Thymus (tissue), 11 donors: ENCODE data around the gene F10. TPM values are rescaled to one million over a fixed set of nuclear protein-coding genes. Genes with fewer than 3 reads are reported as not detected.

ENCODE experiments used
- DNase-seq, 9 donors: peaks; one replicate each; pipeline ENCODE4 v3.0.0-alpha.2; 2013; ENCODE audit warnings: low spot score in 9 of 9, low read depth in 6 of 9, missing footprints in 1 of 9
- H3K27ac ChIP-seq, 2 donors: one replicate each; pipeline ENCODE4 v1.5.1; 2013; ENCODE audit warnings: control low read depth in 1 of 2, low read depth in 1 of 2, low read length in 1 of 2, mild to moderate bottlenecking in 1 of 2, moderate library complexity in 1 of 2
- H3K27me3 ChIP-seq, 2 donors: one replicate each; pipeline ENCODE4 v1.5.1; 2013; ENCODE audit warnings: low read length in 1 of 2; ENCODE audit not compliant: control insufficient read depth in 2 of 2, insufficient read depth in 1 of 2
- H3K36me3 ChIP-seq, 2 donors: one replicate each; pipeline ENCODE4 v1.5.1; 2013; ENCODE audit warnings: low read length in 1 of 2, mild to moderate bottlenecking in 1 of 2, moderate library complexity in 1 of 2; ENCODE audit not compliant: control insufficient read depth in 2 of 2, insufficient read depth in 2 of 2
- H3K4me1 ChIP-seq, 2 donors: one replicate each; pipeline ENCODE4 v1.5.1; 2013; ENCODE audit warnings: low read length in 2 of 2; ENCODE audit not compliant: control insufficient read depth in 2 of 2, insufficient read depth in 2 of 2
- H3K4me3 ChIP-seq, 2 donors: one replicate each; pipeline ENCODE4 v1.5.1; 2013; ENCODE audit warnings: low read length in 2 of 2, control low read depth in 1 of 2, mild to moderate bottlenecking in 1 of 2
- H3K9me3 ChIP-seq, 2 donors: one replicate each; pipeline ENCODE4 v1.5.1; 2013; ENCODE audit warnings: low read length in 1 of 2, mild to moderate bottlenecking in 1 of 2; ENCODE audit not compliant: control insufficient read depth in 2 of 2, insufficient read depth in 1 of 2
- WGBS: extraction: QIAGEN DNeasy Blood & Tissue Kit; methylation state at CpG from one replicate; pipeline ENCODE4 v1.1.7; 2013; 5-methylcytosine and 5-hydroxymethylcytosine counted together
- polyA plus RNA-seq: library from polyadenylated mRNA; stranded (reverse); fragments of 200-250 nt; gene quantifications from one replicate; pipeline ENCODE4 v1.2.3, GENCODE V29; 2013
- total RNA-seq: library from RNA; stranded (reverse); fragments of 120-200 nt; gene quantifications from one replicate; pipeline ENCODE4 v1.2.4, GENCODE V29; 2013
- donor health status: healthy.

The F10 gene
- total and polyA plus RNA-seq, 2 donors = 1.4 to 2.7 TPM

DNA sequence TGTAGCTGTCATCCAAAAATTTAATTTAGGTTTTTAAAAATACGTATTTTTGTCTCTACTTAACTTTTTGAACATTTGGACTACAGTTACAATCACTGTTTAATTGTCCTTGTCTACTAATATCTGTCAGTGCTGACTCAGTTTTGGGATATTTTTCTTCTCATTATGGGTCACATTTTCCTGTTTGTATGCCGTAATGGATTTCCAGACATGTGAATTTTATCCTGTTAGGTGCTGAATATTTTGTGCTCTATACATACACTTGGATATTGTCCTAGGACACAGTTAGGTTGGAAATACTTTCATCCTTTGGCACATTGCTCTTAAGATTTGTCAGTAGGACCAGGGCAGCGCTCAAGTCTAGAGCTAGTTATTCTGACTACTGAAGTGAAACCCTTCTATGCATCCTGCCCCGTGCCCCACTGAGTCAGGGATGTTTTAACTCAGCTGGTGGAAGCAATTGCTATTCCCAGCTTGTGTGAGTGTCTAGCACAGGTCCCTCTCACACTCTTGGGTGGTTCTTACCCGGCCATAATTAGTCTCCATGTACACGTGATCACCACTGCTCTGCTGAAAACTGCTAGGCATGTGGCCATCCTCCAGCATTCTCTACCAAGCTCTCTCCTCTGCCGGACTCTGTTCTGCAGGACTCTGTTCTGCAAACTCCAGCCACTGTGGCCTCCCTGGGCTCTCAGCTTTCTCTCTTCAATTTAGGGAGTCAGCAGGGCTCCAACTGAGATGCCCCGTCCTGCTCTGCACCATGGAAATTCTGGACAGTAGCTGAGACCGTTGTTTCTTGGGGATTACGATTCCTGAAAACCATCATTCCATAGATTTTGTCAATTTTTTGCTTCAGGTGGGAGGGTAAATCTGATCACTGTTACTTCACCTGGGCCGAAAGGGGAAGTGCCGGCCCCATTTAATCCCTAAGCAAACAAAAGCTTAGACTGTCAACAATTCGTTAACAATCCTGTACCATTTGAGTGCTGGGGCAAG, 47.0 kb downstream of the F10 start:
- Histone ChIP-seq H3K27ac (no peak overlapping the region), H3K4me3 (no peak overlapping the region), H3K4me1 (no peaks in the 10 kb centered on the region), H3K36me3 (peaks cover 11 to 16% of the 10 kb centered on the region in 2 donors), H3K27me3 (no peaks in the 10 kb centered on the region), H3K9me3 (peaks cover 0 to 7% of the 10 kb centered on the region in 2 donors)
- DNase-seq = no peak
- 98% methylated on average over 13 of the region's 13 CpGs for WGBS

DNA sequence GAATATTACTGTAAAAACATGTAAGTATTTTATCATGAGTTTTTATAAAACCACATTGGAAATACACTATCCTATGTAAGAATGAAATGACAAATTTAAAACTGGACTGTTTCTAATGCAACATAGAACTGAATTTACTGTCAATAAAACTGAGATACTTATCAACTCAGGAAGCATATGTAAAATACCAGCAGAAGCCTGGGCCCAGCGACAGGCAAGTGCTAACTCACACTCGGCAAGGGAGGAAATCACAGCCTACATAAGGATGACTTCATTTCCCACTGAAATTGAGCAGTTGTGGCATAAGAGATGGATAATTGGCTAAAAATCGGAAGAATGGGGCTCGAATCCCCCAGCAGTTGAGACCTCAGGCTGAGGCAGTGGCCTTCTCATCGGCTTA, 47.9 kb downstream of the F10 start:
- no peak overlapping the region for H3K4me3 ChIP-seq
- peaks cover 0 to 7% of the 10 kb centered on the region in 2 donors for H3K9me3 ChIP-seq
- no peak for DNase-seq
- H3K36me3 ChIP-seq = peaks cover 13 to 26% of the 10 kb centered on the region in 2 donors
- no peaks in the 10 kb centered on the region for H3K27me3 ChIP-seq
- 76% methylated on average over 5 of the region's 5 CpGs for WGBS
- H3K4me1 ChIP-seq = no peaks in the 10 kb centered on the region
- H3K27ac ChIP-seq = no peak overlapping the region

DNA sequence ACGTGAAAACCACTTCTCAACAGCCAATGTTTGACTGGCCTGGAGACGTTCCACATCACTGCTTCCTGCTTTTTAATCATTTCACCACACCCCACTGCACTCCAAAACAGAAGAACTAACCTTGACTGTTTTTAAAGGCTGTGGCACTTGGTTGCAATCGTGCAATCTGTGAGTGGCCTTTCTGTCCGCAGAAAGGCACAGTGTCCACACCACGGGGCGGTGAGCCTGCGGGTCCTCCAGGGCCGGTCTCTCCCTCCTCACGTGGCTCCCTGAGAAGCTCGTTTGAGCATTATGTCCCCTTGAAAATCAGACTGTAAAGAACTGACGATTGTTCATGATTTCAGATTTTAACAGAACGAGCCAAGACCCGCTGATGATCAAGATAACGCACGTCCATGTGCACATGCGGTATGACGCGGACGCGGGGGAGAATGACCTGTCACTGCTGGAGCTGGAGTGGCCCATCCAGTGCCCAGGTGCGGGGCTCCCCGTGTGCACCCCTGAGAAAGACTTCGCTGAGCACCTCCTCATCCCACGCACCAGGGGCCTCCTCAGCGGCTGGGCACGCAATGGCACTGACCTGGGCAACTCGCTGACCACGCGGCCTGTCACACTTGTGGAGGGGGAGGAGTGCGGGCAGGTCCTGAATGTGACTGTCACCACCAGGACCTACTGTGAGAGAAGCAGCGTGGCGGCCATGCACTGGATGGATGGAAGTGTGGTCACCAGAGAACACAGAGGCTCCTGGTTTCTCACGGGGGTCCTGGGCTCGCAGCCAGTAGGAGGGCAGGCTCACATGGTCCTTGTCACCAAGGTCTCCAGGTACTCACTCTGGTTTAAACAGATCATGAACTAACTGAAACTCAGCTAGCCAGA, 48.9 kb downstream of the F10 start:
- no peak for DNase-seq
- Histone ChIP-seq H3K9me3 (peaks cover 0 to 7% of the 10 kb centered on the region in 2 donors), H3K27me3 (no peaks in the 10 kb centered on the region), H3K4me1 (no peaks in the 10 kb centered on the region), H3K4me3 (no peak overlapping the region), H3K36me3 (peaks cover 22 to 35% of the 10 kb centered on the region in 2 donors), H3K27ac (no peak overlapping the region)
- WGBS = 97% methylated on average over 34 of the region's 34 CpGs

DNA sequence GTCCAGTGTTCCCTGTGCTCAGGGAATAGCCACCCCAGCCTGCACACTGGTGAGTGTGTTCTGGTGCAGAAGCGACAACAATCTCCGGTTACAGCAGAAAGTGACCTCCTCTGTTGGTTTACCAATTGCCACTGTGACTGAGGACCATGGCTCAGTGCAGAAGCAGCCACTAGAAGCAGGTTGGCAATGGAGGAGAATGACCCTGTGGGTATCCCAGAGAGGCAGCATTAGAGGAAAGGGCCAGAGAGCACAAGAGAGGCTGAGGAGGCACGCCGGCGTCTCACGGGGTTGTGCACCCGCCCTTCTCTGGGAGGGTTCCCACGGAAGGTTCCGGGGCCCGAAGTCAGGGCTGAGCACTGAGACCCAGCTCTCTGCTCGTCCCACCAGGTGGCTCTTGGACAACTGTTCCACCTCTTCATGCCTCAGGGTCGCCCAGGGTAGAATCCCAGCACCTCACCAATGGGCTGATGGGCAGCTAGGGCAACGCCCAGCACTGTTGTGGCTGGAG, 49.9 kb downstream of the F10 start:
- WGBS = over 99% methylated on average over 13 of the region's 13 CpGs
- Histone ChIP-seq H3K36me3 (peaks cover 27 to 43% of the 10 kb centered on the region in 2 donors), H3K27me3 (no peaks in the 10 kb centered on the region), H3K27ac (no peak overlapping the region), H3K4me1 (no peaks in the 10 kb centered on the region), H3K9me3 (peaks cover 0 to 7% of the 10 kb centered on the region in 2 donors), H3K4me3 (no peak overlapping the region)
- DNase-seq = no peak

DNA sequence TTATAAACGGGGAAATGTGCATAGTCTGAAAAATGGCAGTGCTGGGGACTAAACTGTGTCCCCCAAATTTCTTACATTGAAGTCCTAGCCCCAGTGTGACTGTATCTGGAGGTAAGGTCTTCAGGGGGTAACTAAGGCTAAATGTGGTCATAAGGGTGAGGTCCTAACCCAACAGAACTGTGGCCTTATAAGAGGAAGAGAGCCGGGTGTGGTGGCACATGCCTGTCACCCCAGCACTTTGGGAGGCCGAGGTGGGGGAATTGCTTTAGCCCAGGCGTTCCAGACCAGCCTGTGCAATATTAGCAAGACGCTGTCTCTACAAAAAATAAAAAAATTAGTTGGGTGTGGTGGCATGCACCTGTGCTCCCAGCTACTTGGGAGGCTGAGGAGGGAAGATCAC, 53.7 kb downstream of the F10 start:
- 74% methylated on average over 5 of the region's 5 CpGs for WGBS
- Histone ChIP-seq H3K27me3 (no peaks in the 10 kb centered on the region), H3K27ac (no peak overlapping the region), H3K4me1 (peaks cover 0 to 6% of the 10 kb centered on the region in 2 donors), H3K4me3 (no peak overlapping the region), H3K36me3 (peaks cover 56 to 69% of the 10 kb centered on the region in 2 donors), H3K9me3 (no peaks in the 10 kb centered on the region)
- DNase-seq = no peak

DNA sequence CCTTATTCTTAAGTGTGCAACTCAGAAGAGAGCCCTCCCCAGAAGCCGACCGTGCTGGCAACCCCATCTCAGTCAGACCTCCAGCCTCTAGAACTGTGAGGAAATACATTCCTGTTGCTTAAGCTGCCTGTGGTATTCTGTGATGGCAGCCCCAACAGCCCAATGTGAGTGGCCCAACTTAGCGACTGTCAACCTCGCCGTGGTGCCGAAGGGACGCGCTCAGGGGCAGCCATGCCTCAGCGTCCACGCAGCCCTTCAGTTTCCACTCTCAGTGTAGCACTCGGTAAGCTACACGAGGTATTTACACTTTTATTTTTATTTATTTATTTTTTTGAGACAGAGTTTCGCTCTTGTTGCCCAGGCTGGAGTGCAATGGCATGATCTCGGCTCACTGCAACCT, 54.2 kb downstream of the F10 start:
- no peak for DNase-seq
- no peak overlapping the region for H3K27ac ChIP-seq
- no peak overlapping the region for H3K4me3 ChIP-seq
- H3K27me3 ChIP-seq = no peaks in the 10 kb centered on the region
- H3K9me3 ChIP-seq = no peaks in the 10 kb centered on the region
- H3K4me1 ChIP-seq = peaks cover 0 to 6% of the 10 kb centered on the region in 2 donors
- WGBS = 98% methylated on average over 14 of the region's 14 CpGs
- H3K36me3 ChIP-seq = peaks cover 53 to 72% of the 10 kb centered on the region in 2 donors

DNA sequence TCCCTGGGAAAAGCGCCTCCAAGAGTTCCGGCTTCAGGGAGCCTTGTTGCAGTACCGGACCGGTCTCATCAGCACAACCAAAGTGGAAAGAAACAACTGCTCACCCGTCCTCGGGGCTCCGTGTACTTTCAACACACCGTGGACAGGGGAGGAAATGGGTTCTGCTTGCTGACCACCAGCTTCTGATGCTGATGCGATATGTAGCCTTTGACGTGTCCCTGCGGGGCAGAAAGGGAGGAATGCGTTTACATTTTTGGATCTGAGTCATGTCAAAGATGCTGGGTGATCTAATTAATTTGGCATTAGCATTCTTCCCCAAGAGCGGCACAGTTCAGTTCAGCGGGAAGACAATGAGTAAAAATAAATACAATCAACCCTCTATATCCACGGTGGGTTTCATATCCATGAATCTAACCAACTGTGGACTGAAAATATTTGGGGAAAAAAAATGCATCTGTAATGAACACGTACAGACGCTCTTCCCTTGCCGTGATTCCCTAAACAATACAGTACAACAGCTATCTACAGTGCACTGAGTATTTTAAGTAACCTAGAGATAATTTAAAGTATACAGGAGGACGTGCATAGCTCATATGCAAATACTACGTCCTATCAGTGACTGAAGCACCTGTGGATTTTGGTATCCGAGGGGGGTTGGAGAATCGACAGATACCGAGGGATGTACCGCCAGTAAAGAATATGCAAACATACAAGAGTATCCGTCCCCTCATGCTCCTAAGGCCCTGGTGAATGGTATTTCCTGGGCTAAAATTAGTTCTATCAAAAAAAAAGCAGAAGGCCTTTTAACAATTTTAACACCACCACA, 55.7 kb downstream of the F10 start:
- WGBS = 96% methylated on average over 25 of the region's 25 CpGs
- Histone ChIP-seq H3K36me3 (peaks cover 50 to 72% of the 10 kb centered on the region in 2 donors), H3K4me1 (peaks cover 0 to 6% of the 10 kb centered on the region in 2 donors), H3K4me3 (no peak overlapping the region), H3K27ac (no peak overlapping the region), H3K27me3 (no peaks in the 10 kb centered on the region), H3K9me3 (no peaks in the 10 kb centered on the region)
- DNase-seq = no peak

DNA sequence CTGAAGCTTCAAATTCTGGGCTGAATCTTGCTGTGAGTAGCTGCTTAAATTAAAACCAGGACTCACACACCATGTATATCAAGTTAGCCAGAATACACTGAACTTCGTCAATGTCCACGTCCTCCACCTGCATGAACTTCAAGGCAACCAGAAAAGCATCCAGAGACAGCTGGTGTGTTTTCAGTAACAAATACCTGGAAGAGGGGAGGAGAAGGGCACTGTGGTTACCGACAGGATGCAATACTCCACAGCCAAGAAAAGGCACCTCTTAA, 56.2 kb downstream of the F10 start:
- no peak for DNase-seq
- H3K27me3 ChIP-seq = no peaks in the 10 kb centered on the region
- H3K4me3 ChIP-seq = no peak overlapping the region
- peaks cover 54 to 77% of the 10 kb centered on the region in 2 donors for H3K36me3 ChIP-seq
- H3K4me1 ChIP-seq = peaks cover 0 to 6% of the 10 kb centered on the region in 2 donors
- no peaks in the 10 kb centered on the region for H3K9me3 ChIP-seq
- no peak overlapping the region for H3K27ac ChIP-seq
- WGBS = 47% methylated on average over 3 of the region's 3 CpGs
